ENCODE results near the gene C1orf141.

DNA sequence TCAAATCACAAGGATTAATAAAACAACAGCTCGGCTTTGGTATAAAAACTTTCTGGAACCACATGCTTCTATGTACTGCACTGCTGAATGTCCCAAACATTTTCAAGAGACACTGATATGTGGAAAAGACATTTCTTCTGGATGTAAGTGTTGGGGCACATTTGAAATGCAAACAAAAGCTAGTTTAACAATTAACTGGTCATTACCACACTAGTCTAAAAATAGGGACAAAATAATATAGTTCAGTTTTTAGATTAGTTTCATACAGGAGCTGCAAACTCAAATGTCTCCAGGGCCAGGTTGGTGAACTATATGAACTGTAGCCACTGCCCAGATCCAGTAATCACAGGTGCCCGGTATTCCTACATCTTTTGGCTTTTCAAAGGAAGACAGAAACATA, 34.7 kb upstream of the C1orf141 start:
- TF ChIP-seq, protein P1, sequence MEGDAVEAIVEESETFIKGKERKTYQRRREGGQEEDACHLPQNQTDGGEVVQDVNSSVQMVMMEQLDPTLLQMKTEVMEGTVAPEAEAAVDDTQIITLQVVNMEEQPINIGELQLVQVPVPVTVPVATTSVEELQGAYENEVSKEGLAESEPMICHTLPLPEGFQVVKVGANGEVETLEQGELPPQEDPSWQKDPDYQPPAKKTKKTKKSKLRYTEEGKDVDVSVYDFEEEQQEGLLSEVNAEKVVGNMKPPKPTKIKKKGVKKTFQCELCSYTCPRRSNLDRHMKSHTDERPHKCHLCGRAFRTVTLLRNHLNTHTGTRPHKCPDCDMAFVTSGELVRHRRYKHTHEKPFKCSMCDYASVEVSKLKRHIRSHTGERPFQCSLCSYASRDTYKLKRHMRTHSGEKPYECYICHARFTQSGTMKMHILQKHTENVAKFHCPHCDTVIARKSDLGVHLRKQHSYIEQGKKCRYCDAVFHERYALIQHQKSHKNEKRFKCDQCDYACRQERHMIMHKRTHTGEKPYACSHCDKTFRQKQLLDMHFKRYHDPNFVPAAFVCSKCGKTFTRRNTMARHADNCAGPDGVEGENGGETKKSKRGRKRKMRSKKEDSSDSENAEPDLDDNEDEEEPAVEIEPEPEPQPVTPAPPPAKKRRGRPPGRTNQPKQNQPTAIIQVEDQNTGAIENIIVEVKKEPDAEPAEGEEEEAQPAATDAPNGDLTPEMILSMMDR (IDR thresholded peaks at IDR 0.05; ENCODE audit: low read length): no peak
- TF ChIP-seq EZH2 (optimal IDR thresholded peaks at IDR 0.05; ENCODE audit: low read depth, low read length) (no peak), EZH2phosphoT487 (IDR thresholded peaks at IDR 0.05; ENCODE audit: low read length) (no peak)
